A549 (cell line): ENCODE data around the gene FIBCD1.

Source experiments
- BHLHE40 ChIP-seq: IDR thresholded peaks from 2 replicates; pipeline ENCODE4 v1.6.1; 2012; ENCODE audit warnings: low read depth, low read length, inconsistent platforms
- CEBPB ChIP-seq, 2 experiments: fragments of >200 bp in 1 of 2; sonication (Bioruptor Twin) in 1 of 2; formaldehyde crosslinking in 1 of 2; IDR thresholded peaks; 2 replicates each; pipeline ENCODE4 v1.6.1; 2012 to 2016
- EP300 ChIP-seq, 2 experiments: fragments of >200 bp; sonication (Bioruptor Twin); formaldehyde crosslinking; IDR thresholded peaks; 2 replicates in 1 of 2; 3 replicates in 1 of 2; pipeline ENCODE4 v1.6.1; 2016 to 2017
- KDM5A ChIP-seq: fragments of 200-600 bp; sonication (generic); IDR thresholded peaks from 2 replicates; pipeline ENCODE4 v1.6.1; 2016; ENCODE audit warnings: antibody characterized with exemption, mild to moderate bottlenecking
- POLR2A ChIP-seq: IDR thresholded peaks from 2 replicates; pipeline ENCODE4 v1.6.1; 2012; ENCODE audit warnings: mild to moderate bottlenecking, low read length
- RCOR1 ChIP-seq: fragments of 150-350 bp; IDR thresholded peaks from 2 replicates; pipeline ENCODE4 v1.6.1; 2014; ENCODE audit warnings: antibody characterized with exemption, low read length, low read depth
- SMC3 ChIP-seq: fragments of >200 bp; sonication (Bioruptor Twin); formaldehyde crosslinking; IDR thresholded peaks from 3 replicates; pipeline ENCODE4 v1.6.1; 2018; ENCODE audit warnings: inconsistent platforms
- TF ChIP-seq, protein P1 (sequence below): fragments of >200 bp; sonication (Bioruptor Twin); formaldehyde crosslinking; IDR thresholded peaks from 3 replicates; pipeline ENCODE4 v1.5.1; 2016
- TF ChIP-seq, protein P2 (sequence below): fragments of >200 bp; sonication (Bioruptor Twin); formaldehyde crosslinking; IDR thresholded peaks from 2 replicates; pipeline ENCODE4 v1.6.1; 2016
- TF ChIP-seq, protein P3 (sequence below): IDR thresholded peaks from 2 replicates; pipeline ENCODE4 v1.6.1; 2012

DNA sequence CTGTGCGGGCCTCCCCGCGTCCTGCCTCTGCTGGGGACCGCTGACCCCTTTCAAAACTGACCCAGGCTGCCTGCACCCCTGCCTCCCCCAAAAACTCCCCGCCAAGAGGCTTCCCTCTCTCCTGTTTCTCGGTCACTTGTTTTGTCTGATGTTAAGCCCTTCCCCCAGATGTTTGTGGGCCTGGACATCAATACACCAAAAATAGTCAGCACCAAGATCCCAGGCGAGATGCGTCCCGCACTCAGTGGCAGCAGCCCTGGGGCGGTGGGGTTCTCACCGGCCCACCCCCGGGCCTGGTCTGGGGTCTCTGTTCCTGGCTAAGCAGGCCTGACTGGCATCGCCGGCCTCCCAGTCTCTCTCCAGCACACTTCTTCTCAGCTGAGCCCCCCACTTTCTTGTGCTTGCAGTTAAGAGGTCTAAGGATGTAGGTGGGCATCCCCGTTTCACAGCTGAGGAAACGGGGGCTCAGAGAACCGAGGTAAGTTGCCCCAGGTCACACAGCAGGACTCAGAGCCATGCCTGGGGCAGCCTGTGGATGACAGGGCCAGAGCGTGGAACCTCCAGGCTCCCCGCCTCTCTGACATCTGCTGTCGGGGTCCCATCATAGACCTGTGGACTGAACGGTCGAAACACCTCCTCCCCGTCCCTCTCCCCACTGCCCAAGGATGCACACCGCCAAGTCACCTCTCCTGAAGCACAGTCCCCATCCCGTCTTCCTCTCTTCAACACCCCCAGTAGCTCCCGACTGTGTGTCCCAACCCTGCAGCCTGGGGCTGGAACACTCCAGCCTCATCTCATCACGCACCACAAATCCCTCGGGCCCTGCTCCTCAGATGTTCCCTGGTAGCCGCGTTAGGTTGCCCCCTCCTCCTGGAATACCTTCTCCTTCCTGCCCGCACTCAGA is 16.8 kb downstream of the FIBCD1 start:
- TF ChIP-seq POLR2A (no peak), RCOR1 (no peak), BHLHE40 (no peak), EP300 (IDR thresholded peaks at IDR 0.05) (no peak), CEBPB (IDR thresholded peaks at IDR 0.05) (no peak), KDM5A (no peak), SMC3 (no peak)
- TF ChIP-seq, protein P1, sequence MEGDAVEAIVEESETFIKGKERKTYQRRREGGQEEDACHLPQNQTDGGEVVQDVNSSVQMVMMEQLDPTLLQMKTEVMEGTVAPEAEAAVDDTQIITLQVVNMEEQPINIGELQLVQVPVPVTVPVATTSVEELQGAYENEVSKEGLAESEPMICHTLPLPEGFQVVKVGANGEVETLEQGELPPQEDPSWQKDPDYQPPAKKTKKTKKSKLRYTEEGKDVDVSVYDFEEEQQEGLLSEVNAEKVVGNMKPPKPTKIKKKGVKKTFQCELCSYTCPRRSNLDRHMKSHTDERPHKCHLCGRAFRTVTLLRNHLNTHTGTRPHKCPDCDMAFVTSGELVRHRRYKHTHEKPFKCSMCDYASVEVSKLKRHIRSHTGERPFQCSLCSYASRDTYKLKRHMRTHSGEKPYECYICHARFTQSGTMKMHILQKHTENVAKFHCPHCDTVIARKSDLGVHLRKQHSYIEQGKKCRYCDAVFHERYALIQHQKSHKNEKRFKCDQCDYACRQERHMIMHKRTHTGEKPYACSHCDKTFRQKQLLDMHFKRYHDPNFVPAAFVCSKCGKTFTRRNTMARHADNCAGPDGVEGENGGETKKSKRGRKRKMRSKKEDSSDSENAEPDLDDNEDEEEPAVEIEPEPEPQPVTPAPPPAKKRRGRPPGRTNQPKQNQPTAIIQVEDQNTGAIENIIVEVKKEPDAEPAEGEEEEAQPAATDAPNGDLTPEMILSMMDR = no peak
- TF ChIP-seq, protein P2, sequence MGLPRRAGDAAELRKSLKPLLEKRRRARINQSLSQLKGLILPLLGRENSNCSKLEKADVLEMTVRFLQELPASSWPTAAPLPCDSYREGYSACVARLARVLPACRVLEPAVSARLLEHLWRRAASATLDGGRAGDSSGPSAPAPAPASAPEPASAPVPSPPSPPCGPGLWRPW = no peak
- TF ChIP-seq, protein P3, sequence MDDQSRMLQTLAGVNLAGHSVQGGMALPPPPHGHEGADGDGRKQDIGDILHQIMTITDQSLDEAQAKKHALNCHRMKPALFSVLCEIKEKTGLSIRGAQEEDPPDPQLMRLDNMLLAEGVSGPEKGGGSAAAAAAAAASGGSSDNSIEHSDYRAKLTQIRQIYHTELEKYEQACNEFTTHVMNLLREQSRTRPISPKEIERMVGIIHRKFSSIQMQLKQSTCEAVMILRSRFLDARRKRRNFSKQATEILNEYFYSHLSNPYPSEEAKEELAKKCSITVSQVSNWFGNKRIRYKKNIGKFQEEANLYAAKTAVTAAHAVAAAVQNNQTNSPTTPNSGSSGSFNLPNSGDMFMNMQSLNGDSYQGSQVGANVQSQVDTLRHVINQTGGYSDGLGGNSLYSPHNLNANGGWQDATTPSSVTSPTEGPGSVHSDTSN = no peak
